ENCODE measurements around the gene CTDSP1.

CTDSP1 gene

GRCh38 chr2:218418717-218419458, 19.2 kb downstream of the CTDSP1 start, which contains the start of gene VIL1:
Gene VIL1, plus strand, starts transcription at chr2:218419123. Its CDS starts 4,656 bp downstream, at chr2:218423779.
- H3K36me3 ChIP-seq (ENCODE audit: control insufficient read depth, insufficient read depth, low read length), result no peaks in the 10 kb centered on the region
- no peak within 1 kb of the TSS for H3K4me3 ChIP-seq (replicated peaks; ENCODE audit: low read depth, low read length)
- no peak for TF ChIP-seq CTCF (IDR thresholded peaks at IDR 0.05; ENCODE audit: insufficient read depth, low read length, poor library complexity, severe bottlenecking)
- no peak for DNase-seq (ENCODE audit: extremely low read depth, insufficient read length)
- H3K27me3 ChIP-seq (replicated peaks; ENCODE audit: control insufficient read depth, insufficient read depth, low read length), result no peaks in the 10 kb centered on the region

- H3K27me3 ChIP-seq (replicated peaks; ENCODE audit: control insufficient read depth, insufficient read depth, low read length), result no peaks in the 10 kb centered on the region
- DNase-seq (ENCODE audit: extremely low read depth, insufficient read length), result no peak
- TF ChIP-seq CTCF (IDR thresholded peaks at IDR 0.05; ENCODE audit: insufficient read depth, low read length, poor library complexity, severe bottlenecking), result no peak
- H3K36me3 ChIP-seq (ENCODE audit: control insufficient read depth, insufficient read depth, low read length), result no peaks in the 10 kb centered on the region
- no peak overlapping the region for H3K4me3 ChIP-seq (replicated peaks; ENCODE audit: low read depth, low read length)
Measured at GRCh38 chr2:218419630-218420216, 20.1 kb downstream of the CTDSP1 start.

GRCh38 chr2:218421027-218421426, 21.4 kb downstream of the CTDSP1 start:
- Histone ChIP-seq H3K4me3 (replicated peaks; ENCODE audit: low read depth, low read length) (no peak overlapping the region), H3K36me3 (ENCODE audit: control insufficient read depth, insufficient read depth, low read length) (no peaks in the 10 kb centered on the region), H3K27me3 (replicated peaks; ENCODE audit: control insufficient read depth, insufficient read depth, low read length) (no peaks in the 10 kb centered on the region)
- no peak for TF ChIP-seq CTCF (IDR thresholded peaks at IDR 0.05; ENCODE audit: insufficient read depth, low read length, poor library complexity, severe bottlenecking)
- no peak for DNase-seq (ENCODE audit: extremely low read depth, insufficient read length)

- no peak for DNase-seq (ENCODE audit: extremely low read depth, insufficient read length)
- Histone ChIP-seq H3K36me3 (ENCODE audit: control insufficient read depth, insufficient read depth, low read length) (no peaks in the 10 kb centered on the region), H3K4me3 (replicated peaks; ENCODE audit: low read depth, low read length) (no peak overlapping the region), H3K27me3 (replicated peaks; ENCODE audit: control insufficient read depth, insufficient read depth, low read length) (no peaks in the 10 kb centered on the region)
- TF ChIP-seq CTCF (IDR thresholded peaks at IDR 0.05; ENCODE audit: insufficient read depth, low read length, poor library complexity, severe bottlenecking), result no peak
Measured at GRCh38 chr2:218422403-218423086, 22.9 kb downstream of the CTDSP1 start.

GRCh38 chr2:218423584-218423983, 23.9 kb downstream of the CTDSP1 start:
- no peak for TF ChIP-seq CTCF (IDR thresholded peaks at IDR 0.05; ENCODE audit: insufficient read depth, low read length, poor library complexity, severe bottlenecking)
- H3K4me3 ChIP-seq (replicated peaks; ENCODE audit: low read depth, low read length), result no peak overlapping the region
- DNase-seq (ENCODE audit: extremely low read depth, insufficient read length), result no peak
- H3K27me3 ChIP-seq (replicated peaks; ENCODE audit: control insufficient read depth, insufficient read depth, low read length), result no peaks in the 10 kb centered on the region
- no peaks in the 10 kb centered on the region for H3K36me3 ChIP-seq (ENCODE audit: control insufficient read depth, insufficient read depth, low read length)

Measured in GM06990 (cell line).